ENCODE data around the gene ZNF799. TPM values are rescaled to one million over a fixed set of nuclear protein-coding genes. Genes with fewer than 3 reads are reported as not detected.

ZNF799 gene
- total and polyA plus RNA-seq, 2 experiments from 2014 or later = 3.7 to 5.3 TPM

- H3K9me3 Mint-ChIP-seq = peaks cover 90% of the 10 kb centered on the region
- H3K27ac Mint-ChIP-seq = no peak overlapping the region
- no peak overlapping the region for H3K4me2 ChIP-seq
- DNase-seq (ENCODE audit: low spot score) (no peak), ATAC-seq (no peak)
- peaks cover 2% of the 10 kb centered on the region for H3K27me3 Mint-ChIP-seq (ENCODE audit: insufficient read depth, low read depth, poor library complexity)
- no peaks in the 10 kb centered on the region for H3K4me1 Mint-ChIP-seq
- no peak overlapping the region for H3K4me3 Mint-ChIP-seq
- H2AFZ ChIP-seq = no peak overlapping the region
- H4K20me1 ChIP-seq (replicated peaks; ENCODE audit: insufficient read depth) = no peaks in the 10 kb centered on the region
- H3K79me2 ChIP-seq (replicated peaks; ENCODE audit: insufficient read depth) = no peaks in the 10 kb centered on the region
- peaks cover 7% of the 10 kb centered on the region for H3K9me2 ChIP-seq (ENCODE audit: insufficient read depth)
- H3K27ac ChIP-seq (ENCODE audit: low read depth) = no peak overlapping the region
- TF ChIP-seq EZH2phosphoT487 (IDR thresholded peaks at IDR 0.05; ENCODE audit: unreplicated experiment) = no peak
- TF ChIP-seq REST (IDR thresholded peaks at IDR 0.05; ENCODE audit: unreplicated experiment) = no peak
- no peaks in the 10 kb centered on the region for H3K27me3 ChIP-seq (ENCODE audit: insufficient read depth)
- no peaks in the 10 kb centered on the region for H3F3A ChIP-seq (replicated peaks; ENCODE audit: low read depth)
- no peak overlapping the region for H3K4me3 ChIP-seq
- H3K36me3 ChIP-seq (ENCODE audit: insufficient read depth) = peaks cover 4% of the 10 kb centered on the region; the same call in 1 of the 2 replicates
- no peaks in the 10 kb centered on the region for H3K4me1 ChIP-seq (ENCODE audit: insufficient read depth)
- peaks cover 27% of the 10 kb centered on the region for H3K36me3 Mint-ChIP-seq (ENCODE audit: low read depth)
These were observed 20.7 kb downstream of the ZNF799 start for GRCh38 chr19:12380444-12380737.

GRCh38 chr19:12379732-12380443 lies 21.2 kb downstream of the ZNF799 start:
- Histone ChIP-seq H3K9me2 (ENCODE audit: insufficient read depth) (peaks cover 7% of the 10 kb centered on the region), H3K4me3 (no peak overlapping the region), H3K4me1 (ENCODE audit: insufficient read depth) (no peaks in the 10 kb centered on the region), H2AFZ (no peak overlapping the region), H3K79me2 (replicated peaks; ENCODE audit: insufficient read depth) (no peaks in the 10 kb centered on the region), H3K4me2 (no peak overlapping the region), H3K36me3 (ENCODE audit: insufficient read depth) (peaks cover 4% of the 10 kb centered on the region; the same call in 1 of the 2 replicates), H3F3A (replicated peaks; ENCODE audit: low read depth) (no peaks in the 10 kb centered on the region), H3K27ac (ENCODE audit: low read depth) (no peak overlapping the region), H3K27me3 (ENCODE audit: insufficient read depth) (no peaks in the 10 kb centered on the region), H4K20me1 (replicated peaks; ENCODE audit: insufficient read depth) (no peaks in the 10 kb centered on the region)
- H3K27me3 Mint-ChIP-seq (ENCODE audit: insufficient read depth, low read depth, poor library complexity) = peaks cover 2% of the 10 kb centered on the region
- H3K36me3 Mint-ChIP-seq (ENCODE audit: low read depth) = peaks cover 29% of the 10 kb centered on the region
- DNase-seq (ENCODE audit: low spot score) (peak; percentile 17), ATAC-seq (no peak)
- H3K4me1 Mint-ChIP-seq = no peaks in the 10 kb centered on the region
- no peak overlapping the region for H3K27ac Mint-ChIP-seq
- no peak overlapping the region for H3K4me3 Mint-ChIP-seq
- peaks cover 89% of the 10 kb centered on the region for H3K9me3 Mint-ChIP-seq
- TF ChIP-seq CTCF (conservative IDR thresholded peaks at IDR 0.05; ENCODE audit: low read depth in 2 of 2) (no peak), ZNF462 (CRISPR knock-in tag; IDR thresholded peaks at IDR 0.05) (no peak), NANOG (IDR thresholded peaks at IDR 0.05; ENCODE audit: borderline replicate concordance) (no peak), REST (IDR thresholded peaks at IDR 0.05; ENCODE audit: unreplicated experiment) (no peak)

All from GM23338 (cell line).